H1 (cell line): ENCODE measurements around the gene ATG16L2. TPM values are rescaled to one million over a fixed set of nuclear protein-coding genes. Genes with fewer than 3 reads are reported as not detected.

ENCODE experiments used
- CTCF ChIA-PET: fragments of 300-600 bp; sonication (Branson Sonifier 250); formaldehyde crosslinking; loops from one replicate; lab custom pipeline; 2021; ENCODE audit not compliant: partially characterized antibody; lab: Charles Lee
- POLR2A ChIA-PET: fragments of 300-600 bp; sonication (Branson Sonifier 250); formaldehyde crosslinking; loops from one replicate; lab custom pipeline; 2021; ENCODE audit warnings: inconsistent platforms; ENCODE audit not compliant: partially characterized antibody; lab: Charles Lee
- DNase-seq, 2 experiments: peaks; one replicate each; pipeline versions ENCODE4 v3.0.0 to v3.0.0-alpha.2; 2010 to 2022; ENCODE audit warnings: low spot score in 2 of 2, low read depth in 1 of 2, mixed read lengths in 1 of 2
- FAIRE-seq: peaks from 2 replicates; lab custom pipeline; 2011; peaks lifted over from hg19 to GRCh38; lab: Jason Lieb, UNC
- H2AFZ ChIP-seq: 2 replicates; pipeline ENCODE4 v1.8.1; 2012; ENCODE audit warnings: low read length, inconsistent platforms
- H2AK5ac ChIP-seq: 2 replicates; pipeline ENCODE4 v1.6.1; 2013; ENCODE audit warnings: low read depth, low read length
- H2BK120ac ChIP-seq: replicated peaks from 2 replicates; pipeline ENCODE3; 2013; ENCODE audit warnings: low read depth, low read length, inconsistent platforms
- H2BK12ac ChIP-seq: 2 replicates; pipeline ENCODE4 v1.6.1; 2013; ENCODE audit warnings: low read depth, low read length
- H2BK15ac ChIP-seq: 2 replicates; pipeline ENCODE4 v1.6.1; 2013; ENCODE audit warnings: low read length
- H2BK20ac ChIP-seq: 2 replicates; pipeline ENCODE4 v1.6.1; 2013; ENCODE audit warnings: low read length
- H2BK5ac ChIP-seq: 2 replicates; pipeline ENCODE4 v1.6.1; 2013; ENCODE audit warnings: low read depth, low read length
- H3K14ac ChIP-seq: 2 replicates; pipeline ENCODE4 v1.6.1; 2013; ENCODE audit warnings: inconsistent platforms; ENCODE audit not compliant: insufficient read length
- H3K18ac ChIP-seq: 2 replicates; pipeline ENCODE4 v1.6.1; 2013; ENCODE audit warnings: low read length; ENCODE audit errors: extremely low read depth
- H3K23ac ChIP-seq: 2 replicates; pipeline ENCODE4 v1.6.1; 2013; ENCODE audit warnings: inconsistent platforms; ENCODE audit not compliant: insufficient read length
- H3K23me2 ChIP-seq: 2 replicates; pipeline ENCODE4 v1.6.1; 2013; ENCODE audit warnings: low read depth, low read length
- H3K27ac ChIP-seq: 2 replicates; pipeline ENCODE4 v1.6.1; 2011; ENCODE audit warnings: low read depth, low read length, inconsistent platforms
- H3K27me3 ChIP-seq, 4 experiments: replicated peaks in 1 of 4; 1 replicate in 1 of 4; 2 replicates in 3 of 4; pipeline versions ENCODE4 v1.6.1 to v1.8.1; 2011 to 2013; ENCODE audit warnings: low read length in 3 of 4, mild to moderate bottlenecking in 3 of 4, inconsistent platforms in 2 of 4, mixed read lengths in 2 of 4, moderate library complexity in 1 of 4; ENCODE audit not compliant: control insufficient read depth in 3 of 4, insufficient read depth in 3 of 4; ENCODE audit errors: extremely low read depth in 1 of 4
- H3K36me3 ChIP-seq, 4 experiments: 2 replicates each; pipeline versions ENCODE4 v1.6.1 to v1.8.1; 2011 to 2013; ENCODE audit warnings: mild to moderate bottlenecking in 4 of 4, low read length in 3 of 4, moderate library complexity in 2 of 4, control low read depth in 1 of 4, inconsistent platforms in 1 of 4; ENCODE audit not compliant: insufficient read depth in 4 of 4, control insufficient read depth in 2 of 4
- H3K4ac ChIP-seq: replicated peaks from 2 replicates; pipeline ENCODE3; 2013; ENCODE audit warnings: low read length, low read depth, mixed read lengths, inconsistent platforms; ENCODE audit not compliant: insufficient read length
- H3K4me1 ChIP-seq, 4 experiments: replicated peaks in 1 of 4; 1 replicate in 1 of 4; 2 replicates in 3 of 4; pipeline versions ENCODE4 v1.6.1 to v1.8.1; 2011 to 2013; ENCODE audit warnings: low read length in 3 of 4, inconsistent platforms in 2 of 4, mixed read lengths in 1 of 4; ENCODE audit not compliant: insufficient read depth in 4 of 4, control insufficient read depth in 3 of 4
- H3K4me2 ChIP-seq, 2 experiments: 2 replicates each; pipeline versions ENCODE4 v1.6.1 to v1.8.1; 2011 to 2013; ENCODE audit warnings: low read depth in 2 of 2, low read length in 2 of 2, control low read depth in 1 of 2, inconsistent platforms in 1 of 2, mild to moderate bottlenecking in 1 of 2; ENCODE audit not compliant: insufficient read depth in 1 of 2
- H3K4me3 ChIP-seq, 4 experiments: fragments of 200-600, 300-600 bp in 1 of 4; sonication (generic), shearing (Covaris generic), sonication (Bioruptor Twin) in 1 of 4; 2 replicates each; pipeline versions ENCODE4 v1.5.1 to v1.8.1; 2011 to 2016; ENCODE audit warnings: low read length in 4 of 4, low read depth in 3 of 4, control low read depth in 2 of 4, inconsistent platforms in 2 of 4, mild to moderate bottlenecking in 2 of 4, mixed read lengths in 1 of 4, moderate library complexity in 1 of 4; ENCODE audit not compliant: insufficient read depth in 2 of 4; ENCODE audit errors: extremely low read depth in 1 of 4
- H3K56ac ChIP-seq: replicated peaks from 2 replicates; pipeline ENCODE3; 2013; ENCODE audit warnings: low read depth, mild to moderate bottlenecking, mixed read lengths, low read length, inconsistent platforms; ENCODE audit not compliant: insufficient read length
- H3K79me1 ChIP-seq: 2 replicates; pipeline ENCODE4 v1.6.1; 2013; ENCODE audit warnings: low read depth, low read length, control low read depth
- H3K79me2 ChIP-seq, 2 experiments: 2 replicates each; pipeline versions ENCODE4 v1.6.1 to v1.8.1; 2012 to 2013; ENCODE audit warnings: low read length in 2 of 2, mild to moderate bottlenecking in 2 of 2, inconsistent platforms in 1 of 2; ENCODE audit not compliant: insufficient read depth in 2 of 2, control insufficient read depth in 1 of 2
- H3K9ac ChIP-seq, 4 experiments: replicated peaks in 1 of 4; 1 replicate in 1 of 4; 2 replicates in 3 of 4; pipeline versions ENCODE4 v1.6.1 to v1.8.1; 2011 to 2013; ENCODE audit warnings: low read depth in 3 of 4, low read length in 3 of 4, control low read depth in 2 of 4, mild to moderate bottlenecking in 2 of 4, moderate library complexity in 2 of 4, inconsistent platforms in 1 of 4; ENCODE audit errors: extremely low read depth in 1 of 4
- H3K9me3 ChIP-seq, 2 experiments: 2 replicates each; pipeline versions ENCODE4 v1.6.1 to v1.8.1; 2012 to 2013; ENCODE audit warnings: mild to moderate bottlenecking in 2 of 2, moderate library complexity in 2 of 2, control low read depth in 1 of 2, inconsistent platforms in 1 of 2, low read depth in 1 of 2, low read length in 1 of 2, mixed read lengths in 1 of 2; ENCODE audit not compliant: insufficient read depth in 2 of 2
- H4K20me1 ChIP-seq, 2 experiments: replicated peaks in 1 of 2; 2 replicates each; pipeline versions ENCODE3 to v1.8.1; 2011 to 2013; ENCODE audit warnings: inconsistent platforms in 2 of 2, low read length in 2 of 2, mild to moderate bottlenecking in 1 of 2; ENCODE audit not compliant: insufficient read depth in 2 of 2, control insufficient read depth in 1 of 2
- H4K5ac ChIP-seq: 2 replicates; pipeline ENCODE4 v1.6.1; 2013; ENCODE audit warnings: low read length, low read depth, mixed read lengths, inconsistent platforms; ENCODE audit not compliant: insufficient read length
- H4K8ac ChIP-seq: 2 replicates; pipeline ENCODE4 v1.8.0; 2013; ENCODE audit warnings: mild to moderate bottlenecking, moderate library complexity, low read length, inconsistent platforms; ENCODE audit not compliant: insufficient read depth; ENCODE audit errors: extremely low read depth
- H4K91ac ChIP-seq: replicated peaks from 2 replicates; pipeline ENCODE3; 2013; ENCODE audit warnings: low read length, mixed read lengths, inconsistent platforms; ENCODE audit not compliant: insufficient read length
- BCL11A ChIP-seq, 2 experiments: IDR thresholded peaks; one replicate each; pipeline ENCODE4 v1.6.1; 2011; ENCODE audit warnings: low read depth in 2 of 2, low read length in 2 of 2, mild to moderate bottlenecking in 2 of 2
- CREB1 ChIP-seq: IDR thresholded peaks from 2 replicates; pipeline ENCODE4 v1.6.1; 2012; ENCODE audit warnings: inconsistent platforms
- JUN ChIP-seq: IDR thresholded peaks from 2 replicates; pipeline ENCODE4 v1.6.1; 2011; ENCODE audit warnings: low read depth, mild to moderate bottlenecking, improper control_type of control experiment, low read length
- KDM1A ChIP-seq: fragments of 200-600, 300-600 bp; sonication (generic); IDR thresholded peaks from 2 replicates; pipeline ENCODE4 v1.7.1; 2016; ENCODE audit warnings: mild to moderate bottlenecking, low read length, borderline replicate concordance
- KDM5A ChIP-seq: fragments of 200-600 bp; IDR thresholded peaks from 2 replicates; pipeline ENCODE4 v1.7.1; 2012; ENCODE audit warnings: mild to moderate bottlenecking, low read length, inconsistent platforms, mixed read lengths
- MAFK ChIP-seq: IDR thresholded peaks from 2 replicates; pipeline ENCODE4 v1.6.1; 2012; ENCODE audit warnings: low read depth, mild to moderate bottlenecking, improper control_type of control experiment, low read length
- PHF8 ChIP-seq: fragments of 200-600 bp; sonication (generic); conservative IDR thresholded peaks from 2 replicates; pipeline ENCODE4 v1.7.1; 2012; ENCODE audit warnings: low read depth, mild to moderate bottlenecking, inconsistent platforms, low read length, moderate library complexity
- RXRA ChIP-seq: IDR thresholded peaks from 2 replicates; pipeline ENCODE4 v1.6.1; 2011; ENCODE audit warnings: low read depth, mild to moderate bottlenecking, low read length, moderate library complexity; ENCODE audit not compliant: insufficient read depth
- SIN3A ChIP-seq, 2 experiments: IDR thresholded peaks in 1 of 2; conservative IDR thresholded peaks in 1 of 2; 2 replicates each; pipeline ENCODE4 v1.6.1; 2011 to 2012; ENCODE audit warnings: low read length in 2 of 2, improper control_type of control experiment in 1 of 2, low read depth in 1 of 2, mild to moderate bottlenecking in 1 of 2
- SP2 ChIP-seq: IDR thresholded peaks from 2 replicates; pipeline ENCODE4 v1.6.1; 2012; ENCODE audit warnings: mild to moderate bottlenecking, low read length, inconsistent platforms
- SUZ12 ChIP-seq: fragments of 200-600 bp; sonication (generic); IDR thresholded peaks from 2 replicates; pipeline ENCODE4 v1.6.1; 2012; ENCODE audit warnings: mild to moderate bottlenecking, inconsistent platforms, low read length, moderate library complexity, mixed read lengths
- TEAD4 ChIP-seq: IDR thresholded peaks from 2 replicates; pipeline ENCODE4 v1.6.1; 2012; ENCODE audit warnings: low read depth, low read length, inconsistent platforms, mixed read lengths
- ZNF274 ChIP-seq: IDR thresholded peaks from 2 replicates; pipeline ENCODE4 v1.7.0; 2012; ENCODE audit warnings: low read length, borderline replicate concordance; ENCODE audit errors: extremely low read depth
- WGBS, 2 experiments: shearing (Covaris generic) in 1 of 2; methylation state at CpG; one replicate each; pipeline versions ENCODE4 v1.1.6 to v1.1.7; 2013 to 2015; ENCODE audit warnings: low lambda C conversion rate in 2 of 2, mixed read lengths in 2 of 2, inconsistent platforms in 1 of 2, low coverage in 1 of 2, missing lambda C conversion rate in 1 of 2; ENCODE audit not compliant: insufficient replicate concordance in 2 of 2, insufficient coverage in 1 of 2, insufficient read length in 1 of 2; ENCODE audit errors: extremely low coverage in 1 of 2, missing lambda C conversion rate in 1 of 2; 5-methylcytosine and 5-hydroxymethylcytosine counted together
- polyA plus RNA-seq, 7 experiments: library from polyadenylated mRNA; depleted of rRNA in 3 of 7; stranded (reverse) in 5 of 7; unstranded in 2 of 7; fragments of >200 nt in 5 of 7; fragments of 200-250 nt in 2 of 7; gene quantifications; 1 replicate in 5 of 7; 2 replicates in 1 of 7; 4 replicates in 1 of 7; pipeline versions ENCODE4 v1.2.1 to v1.2.3, GENCODE V29; 2011 to 2013; ENCODE audit warnings: missing spikeins in 2 of 7, mixed read lengths in 2 of 7
- total RNA-seq: library from RNA; stranded (reverse); fragmentation: NEBNext Ultra II Directional; extraction: Animal tissue kit (Norgen Biotek cat#: 25700); gene quantifications from 2 replicates; pipeline ENCODE4 v1.2.1, GENCODE V29; 2021

Gene ATG16L2
- total and polyA plus RNA-seq, 2 of the 8 experiments (the other 6 are each of a cell fraction or from before 2014, with no cell fraction given), result 11.0 to 18.5 TPM

DNA sequence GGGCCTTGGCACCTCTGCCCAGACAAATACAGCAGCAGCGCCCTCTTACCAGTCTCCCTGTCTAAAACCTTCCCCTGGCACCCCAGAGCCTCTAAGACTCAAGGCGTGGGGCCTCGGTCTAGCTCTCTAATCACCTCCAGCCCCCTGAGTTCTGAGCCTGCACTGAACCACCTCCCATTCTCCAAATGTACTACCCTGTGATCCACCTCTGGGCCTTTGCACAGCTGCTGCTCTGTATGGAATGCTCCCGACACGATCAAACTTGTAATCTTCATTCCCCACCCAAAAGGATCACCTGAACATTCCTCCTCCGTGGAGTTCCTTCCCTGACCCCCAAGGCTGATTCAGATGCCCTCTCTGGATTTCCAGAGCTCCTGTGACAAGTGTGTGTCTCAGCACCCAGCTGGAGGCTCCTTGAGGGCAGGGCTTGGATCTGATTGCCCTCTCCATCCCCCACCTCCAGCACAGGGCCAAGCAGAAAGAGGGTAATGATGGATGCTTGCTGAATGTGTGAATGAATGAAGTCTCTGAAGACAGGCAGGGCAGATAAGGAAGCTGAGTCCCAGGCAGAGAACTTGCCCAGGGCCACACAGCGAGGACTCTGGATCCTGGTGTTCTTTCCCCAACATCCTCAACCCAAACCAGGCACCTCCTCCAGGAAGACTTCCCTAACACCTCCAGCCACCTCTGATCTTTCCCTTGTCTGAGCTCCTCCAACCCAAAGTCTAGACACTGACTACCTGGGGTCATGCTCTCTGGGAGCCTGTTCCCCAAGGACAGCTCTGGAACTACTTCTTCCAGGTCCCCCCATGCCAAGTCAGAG lies 38.7 kb upstream of the ATG16L2 start:
- peaks cover 0 to 5% (median 0%) of the 10 kb centered on the region in 4 experiments; a peak in 2 of 7 replicates for H3K4me1 ChIP-seq
- FAIRE-seq, result no peak
- no peak overlapping the region for H4K5ac ChIP-seq
- H3K79me2 ChIP-seq, result no peaks in the 10 kb centered on the region
- no peaks in the 10 kb centered on the region for H3K9me3 ChIP-seq
- WGBS, 2 experiments, result 93% methylated on average over 7 of the region's 7 CpGs; no CpG with 5 or more reads in 1 of the 2 experiments
- H2BK20ac ChIP-seq, result no peak overlapping the region
- H2BK5ac ChIP-seq, result no peak overlapping the region
- no peak overlapping the region for H3K4ac ChIP-seq
- H2AK5ac ChIP-seq, result no peak overlapping the region
- no peak overlapping the region for H2AFZ ChIP-seq
- no peak overlapping the region for H2BK12ac ChIP-seq
- H3K27me3 ChIP-seq, result peaks cover 0 to 3% (median under 1%) of the 10 kb centered on the region in 4 experiments; a peak in 3 of 7 replicates
- H3K4me3 ChIP-seq, result no peak overlapping the region
- no peak overlapping the region for H3K56ac ChIP-seq
- H3K23ac ChIP-seq, result no peak overlapping the region
- CTCF ChIA-PET, result interaction anchor here (0.6 to 5.9 kb wide), 11 partner anchors 8 to 525 kb away, joined by 3 to 50 read pairs (median 3); partner anchors contain the start of gene STARD10
- no peak for DNase-seq
- no peaks in the 10 kb centered on the region for H3K23me2 ChIP-seq
- POLR2A ChIA-PET, result interaction anchor here (0.8 to 3.0 kb wide), 5 partner anchors 11 to 41 kb away, joined by 3 to 10 read pairs (median 4); no protein-coding TSS in a partner anchor
- no peak overlapping the region for H3K9ac ChIP-seq
- H4K91ac ChIP-seq, result no peak overlapping the region
- no peak overlapping the region for H2BK120ac ChIP-seq
- H3K18ac ChIP-seq, result no peak overlapping the region
- no peak overlapping the region for H3K4me2 ChIP-seq
- H4K8ac ChIP-seq, result no peak overlapping the region
- H4K20me1 ChIP-seq, result peaks cover 0 to 3% of the 10 kb centered on the region in 2 experiments
- H2BK15ac ChIP-seq, result no peak overlapping the region
- peaks cover 7% of the 10 kb centered on the region for H3K79me1 ChIP-seq
- no peaks in the 10 kb centered on the region for H3K36me3 ChIP-seq
- no peak overlapping the region for H3K27ac ChIP-seq
- no peak overlapping the region for H3K14ac ChIP-seq
- no peak for TF ChIP-seq TEAD4
- TF ChIP-seq SIN3A (conservative IDR thresholded peaks at IDR 0.05 in 1 of 2, IDR thresholded peaks at IDR 0.05 in 1 of 2; ENCODE audit: low read depth in 1 of 2, low read length in 2 of 2), result no peak
- TF ChIP-seq KDM5A, result no peak
- no peak for TF ChIP-seq KDM1A
- TF ChIP-seq RXRA, result no peak
- no peak for TF ChIP-seq JUN
- no peak for TF ChIP-seq PHF8
- TF ChIP-seq CREB1, result no peak
- TF ChIP-seq MAFK, result no peak
- no peak for TF ChIP-seq BCL11A (IDR thresholded peaks at IDR 0.05; ENCODE audit: low read depth in 2 of 2, low read length in 2 of 2)
- TF ChIP-seq SP2, result no peak
- no peak for TF ChIP-seq ZNF274
- no peak for TF ChIP-seq SUZ12
